SK-N-SH (cell line): ENCODE measurements around the gene SMYD3. TPM values are rescaled to one million over a fixed set of nuclear protein-coding genes. Genes with fewer than 3 reads are reported as not detected.

Source experiments
- CTCF ChIA-PET: fragments of 300-600, 350-600 bp; formaldehyde crosslinking; extraction: SDS; loops from one replicate; lab custom pipeline; 2021; lab: Yijun Ruan, JAX
- POLR2A ChIA-PET: fragments of 350-600 bp; sonication (Branson Sonifier 250); formaldehyde crosslinking; extraction: SDS; loops from one replicate; lab custom pipeline; 2020; ENCODE audit warnings: antibody characterized with exemption, inconsistent platforms; lab: Yijun Ruan, JAX
- DNase-seq: peaks from one replicate; pipeline ENCODE4 v3.0.0; 2012
- H2AFZ ChIP-seq: fragments of 200-600 bp; sonication (generic); 2 replicates; pipeline ENCODE4 v1.8.1; 2016; ENCODE audit warnings: antibody characterized with exemption, mild to moderate bottlenecking, low read depth
- H3F3A ChIP-seq: fragments of 200-600 bp; sonication (generic); replicated peaks from 2 replicates; pipeline ENCODE3; 2016; ENCODE audit warnings: antibody characterized with exemption, mild to moderate bottlenecking; ENCODE audit not compliant: insufficient read depth
- H3K27ac ChIP-seq, 2 experiments: fragments of 200-500 bp in 1 of 2; fragments of 200-600 bp in 1 of 2; sonication (Bioruptor generic) in 1 of 2; sonication (generic), shearing (Covaris generic) in 1 of 2; 2 replicates each; pipeline versions ENCODE4 v1.5.1 to v1.6.1; 2014 to 2016; ENCODE audit warnings: low read depth in 2 of 2, inconsistent platforms in 1 of 2, low read length in 1 of 2, mild to moderate bottlenecking in 1 of 2, mixed read lengths in 1 of 2
- H3K27me3 ChIP-seq: fragments of 200-600 bp; sonication (generic), shearing (Covaris generic); 2 replicates; pipeline ENCODE4 v1.6.1; 2016; ENCODE audit warnings: mixed run types; ENCODE audit not compliant: insufficient read depth
- H3K36me3 ChIP-seq, 2 experiments: fragments of 200-500 bp in 1 of 2; fragments of 200-600 bp in 1 of 2; sonication (Bioruptor generic) in 1 of 2; sonication (generic) in 1 of 2; replicated peaks in 1 of 2; 2 replicates each; pipeline versions ENCODE3 to v1.5.1; 2014 to 2016; ENCODE audit warnings: low read length in 1 of 2, mild to moderate bottlenecking in 1 of 2; ENCODE audit not compliant: insufficient read depth in 2 of 2, control insufficient read depth in 1 of 2
- H3K4me1 ChIP-seq, 2 experiments: fragments of 200-500 bp in 1 of 2; fragments of 200-600 bp in 1 of 2; sonication (Bioruptor generic) in 1 of 2; sonication (generic), shearing (Covaris generic) in 1 of 2; 2 replicates each; pipeline versions ENCODE4 v1.5.1 to v1.6.1; 2014 to 2016; ENCODE audit warnings: low read depth in 1 of 2, low read length in 1 of 2, mixed run types in 1 of 2; ENCODE audit not compliant: insufficient read depth in 2 of 2, control insufficient read depth in 1 of 2
- H3K4me2 ChIP-seq: fragments of 200-600 bp; sonication (generic), shearing (Covaris generic); 2 replicates; pipeline ENCODE4 v1.6.1; 2017; ENCODE audit warnings: mixed run types
- H3K4me3 ChIP-seq, 2 experiments: fragments of 200-500 bp in 1 of 2; fragments of 200-600 bp in 1 of 2; sonication (Bioruptor generic) in 1 of 2; sonication (generic), shearing (Covaris generic) in 1 of 2; 2 replicates each; pipeline versions ENCODE4 v1.5.1 to v1.8.1; 2014 to 2016; ENCODE audit warnings: low read depth in 2 of 2, inconsistent platforms in 1 of 2, low read length in 1 of 2, mild to moderate bottlenecking in 1 of 2, mixed read lengths in 1 of 2, moderate library complexity in 1 of 2
- H3K79me2 ChIP-seq: fragments of 200-600 bp; sonication (generic); 2 replicates; pipeline ENCODE4 v1.8.1; 2017; ENCODE audit warnings: mild to moderate bottlenecking; ENCODE audit not compliant: insufficient read depth
- H3K9ac ChIP-seq: fragments of 200-600 bp; sonication (generic); 2 replicates; pipeline ENCODE4 v1.6.1; 2017; ENCODE audit warnings: mixed run types
- H3K9me2 ChIP-seq: fragments of 200-600 bp; sonication (generic); 2 replicates; pipeline ENCODE4 v1.6.1; 2017; ENCODE audit warnings: mixed run types
- H3K9me3 ChIP-seq: fragments of 200-600 bp; sonication (generic); 2 replicates; pipeline ENCODE4 v1.6.1; 2017; ENCODE audit warnings: mixed run types, mild to moderate bottlenecking, moderate library complexity
- H4K20me1 ChIP-seq: fragments of 200-600 bp; sonication (generic); 2 replicates; pipeline ENCODE4 v1.6.1; 2017; ENCODE audit warnings: mild to moderate bottlenecking, mixed run types; ENCODE audit not compliant: insufficient read depth
- CHD2 ChIP-seq: fragments of 150-350 bp; IDR thresholded peaks from 2 replicates; pipeline ENCODE4 v1.6.1; 2018; ENCODE audit warnings: low read length; ENCODE audit not compliant: partially characterized antibody
- ELF1 ChIP-seq: IDR thresholded peaks from 2 replicates; pipeline ENCODE4 v1.4.0; 2012
- EZH2phosphoT487 ChIP-seq: fragments of 200-600 bp; sonication (generic); IDR thresholded peaks from 2 replicates; pipeline ENCODE4 v1.6.1; 2017; ENCODE audit warnings: low read depth, mixed run types, mild to moderate bottlenecking, antibody characterized with exemption, moderate library complexity, borderline replicate concordance
- FOSL2 ChIP-seq: IDR thresholded peaks from 2 replicates; pipeline ENCODE4 v1.4.0; 2012; ENCODE audit warnings: low read depth, mild to moderate bottlenecking, moderate library complexity, borderline replicate concordance
- FOXJ3 ChIP-seq: sonication (generic); formaldehyde crosslinking; IDR thresholded peaks from 2 replicates; pipeline ENCODE4 v1.5.1; 2020; ENCODE audit warnings: mild to moderate bottlenecking, missing genetic modification reagents
- FOXM1 ChIP-seq: IDR thresholded peaks from 2 replicates; pipeline ENCODE4 v1.4.0; 2012; ENCODE audit warnings: low read depth, mild to moderate bottlenecking
- GABPA ChIP-seq: IDR thresholded peaks from 2 replicates; pipeline ENCODE4 v1.4.0; 2012; ENCODE audit warnings: low read depth, mild to moderate bottlenecking
- GATA2 ChIP-seq: sonication (generic); formaldehyde crosslinking; IDR thresholded peaks from 2 replicates; pipeline ENCODE4 v1.5.0; 2020; ENCODE audit warnings: mild to moderate bottlenecking, missing genetic modification reagents
- MAX ChIP-seq: IDR thresholded peaks from 2 replicates; pipeline ENCODE4 v1.4.0; 2012; ENCODE audit warnings: low read depth
- MEF2A ChIP-seq: IDR thresholded peaks from 2 replicates; pipeline ENCODE4 v1.4.0; 2012; ENCODE audit warnings: low read depth, borderline replicate concordance
- MXI1 ChIP-seq: IDR thresholded peaks from 2 replicates; pipeline ENCODE4 v1.6.1; 2012; ENCODE audit warnings: mild to moderate bottlenecking, low read depth, low read length, improper control_type of control experiment
- NFIC ChIP-seq: IDR thresholded peaks from 2 replicates; pipeline ENCODE4 v1.4.0; 2012; ENCODE audit warnings: borderline replicate concordance
- RAD21 ChIP-seq: IDR thresholded peaks from 2 replicates; pipeline ENCODE4 v1.6.1; 2012; ENCODE audit warnings: mild to moderate bottlenecking, low read length
- RCOR1 ChIP-seq: fragments of 150-350 bp; IDR thresholded peaks from 2 replicates; pipeline ENCODE4 v1.6.1; 2017; ENCODE audit warnings: antibody characterized with exemption, low read length
- TAF1 ChIP-seq: IDR thresholded peaks from 2 replicates; pipeline ENCODE4 v1.6.1; 2012; ENCODE audit warnings: low read depth, mild to moderate bottlenecking, low read length, moderate library complexity, borderline replicate concordance
- USF2 ChIP-seq: fragments of 150-350 bp; IDR thresholded peaks from 2 replicates; pipeline ENCODE4 v1.6.1; 2017; ENCODE audit warnings: antibody characterized with exemption, low read length, low read depth, borderline replicate concordance
- ZBTB33 ChIP-seq: IDR thresholded peaks from 2 replicates; pipeline ENCODE4 v1.4.0; 2012; ENCODE audit warnings: low read depth, borderline replicate concordance
- WGBS: methylation state at CpG from one replicate; pipeline ENCODE4 v1.1.6; 2017; ENCODE audit warnings: low lambda C conversion rate; 5-methylcytosine and 5-hydroxymethylcytosine counted together
- polyA plus RNA-seq, 3 experiments: library from polyadenylated mRNA; depleted of rRNA; stranded (reverse); fragments of >200 nt; gene quantifications; 2 replicates each; pipeline ENCODE4 v1.2.3, GENCODE V29; 2012
- TF ChIP-seq, protein P1 (sequence below): IDR thresholded peaks from 2 replicates; pipeline ENCODE4 v1.4.0; 2012; ENCODE audit warnings: low read depth, borderline replicate concordance
- TF ChIP-seq, protein P2 (sequence below): fragments of 200-600 bp; sonication (generic); IDR thresholded peaks from 2 replicates; pipeline ENCODE4 v1.6.1; 2017; ENCODE audit warnings: antibody characterized with exemption, mild to moderate bottlenecking, moderate library complexity
- TF ChIP-seq, protein P3 (sequence below): fragments of 150-350 bp; IDR thresholded peaks from 2 replicates; pipeline ENCODE4 v1.6.1; 2016; ENCODE audit warnings: mild to moderate bottlenecking, low read depth, low read length

Gene SMYD3
- polyA plus RNA-seq, 1 of the 3 experiments (the other 2 are of a cell fraction) = 31.4 TPM

DNA sequence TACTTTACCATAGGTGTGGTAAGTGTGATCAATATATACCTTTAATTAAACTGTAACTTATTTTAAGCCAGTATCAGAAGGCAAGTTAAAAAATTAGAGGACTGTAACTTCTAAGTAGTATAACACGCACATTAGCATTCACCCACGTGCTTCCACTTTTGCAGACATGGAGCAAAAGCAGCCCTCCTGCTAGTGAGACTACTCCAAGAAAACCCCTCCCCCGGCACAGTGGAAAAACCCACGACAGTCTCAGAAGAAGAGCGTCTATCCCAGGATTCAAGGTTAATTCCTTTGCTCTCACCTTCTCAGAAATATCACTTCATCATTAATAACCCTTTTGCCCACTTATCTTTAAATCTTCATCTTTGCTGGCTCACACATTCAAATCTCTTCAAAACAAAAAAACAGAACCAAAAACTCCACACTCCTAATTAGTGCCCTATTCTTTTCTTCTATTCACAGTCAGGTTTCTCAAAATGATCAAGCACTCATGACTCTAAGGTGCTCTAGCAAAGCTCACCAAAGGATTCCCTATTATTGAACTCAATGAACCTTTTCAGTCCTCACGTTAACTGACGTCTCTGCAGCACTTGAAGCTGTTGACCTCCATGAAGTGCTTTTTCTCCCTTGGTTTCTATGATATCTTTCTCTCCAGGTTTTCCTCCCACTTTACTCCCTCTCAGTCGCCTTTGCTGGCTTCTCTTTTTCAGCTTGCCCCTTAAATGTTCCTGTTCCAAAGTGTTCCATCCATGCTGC lies 213.5 kb downstream of the SMYD3 start:
- Histone ChIP-seq H3K4me2 (no peak overlapping the region), H3K9ac (no peak overlapping the region), H3F3A (peaks cover 9% of the 10 kb centered on the region), H3K27ac (no peak overlapping the region), H4K20me1 (no peaks in the 10 kb centered on the region), H3K4me3 (no peak overlapping the region), H2AFZ (no peak overlapping the region), H3K9me2 (no peaks in the 10 kb centered on the region), H3K27me3 (no peaks in the 10 kb centered on the region), H3K4me1 (peaks cover 3 to 27% of the 10 kb centered on the region in 2 experiments; a peak in 2 of 4 replicates), H3K9me3 (no peaks in the 10 kb centered on the region)
- no peak for DNase-seq
- WGBS = 92% methylated on average over 8 of the region's 8 CpGs
- CTCF ChIA-PET = interaction anchor here (0.9 to 1.1 kb wide), 3 partner anchors 12 to 16 kb away, joined by 3 to 5 read pairs (median 3); no protein-coding TSS in a partner anchor
- TF ChIP-seq ZBTB33 (no peak), CHD2 (no peak), ELF1 (no peak), RAD21 (no peak), GATA2 (CRISPR knock-in tag) (no peak), USF2 (no peak), GABPA (no peak), FOSL2 (no peak), FOXJ3 (CRISPR knock-in tag) (no peak), EZH2phosphoT487 (no peak), FOXM1 (no peak), TAF1 (no peak), RCOR1 (no peak), MXI1 (no peak), NFIC (no peak), MAX (no peak), MEF2A (no peak)
- TF ChIP-seq, protein P1, sequence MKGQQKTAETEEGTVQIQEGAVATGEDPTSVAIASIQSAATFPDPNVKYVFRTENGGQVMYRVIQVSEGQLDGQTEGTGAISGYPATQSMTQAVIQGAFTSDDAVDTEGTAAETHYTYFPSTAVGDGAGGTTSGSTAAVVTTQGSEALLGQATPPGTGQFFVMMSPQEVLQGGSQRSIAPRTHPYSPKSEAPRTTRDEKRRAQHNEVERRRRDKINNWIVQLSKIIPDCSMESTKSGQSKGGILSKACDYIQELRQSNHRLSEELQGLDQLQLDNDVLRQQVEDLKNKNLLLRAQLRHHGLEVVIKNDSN = no peak
- TF ChIP-seq, protein P2, sequence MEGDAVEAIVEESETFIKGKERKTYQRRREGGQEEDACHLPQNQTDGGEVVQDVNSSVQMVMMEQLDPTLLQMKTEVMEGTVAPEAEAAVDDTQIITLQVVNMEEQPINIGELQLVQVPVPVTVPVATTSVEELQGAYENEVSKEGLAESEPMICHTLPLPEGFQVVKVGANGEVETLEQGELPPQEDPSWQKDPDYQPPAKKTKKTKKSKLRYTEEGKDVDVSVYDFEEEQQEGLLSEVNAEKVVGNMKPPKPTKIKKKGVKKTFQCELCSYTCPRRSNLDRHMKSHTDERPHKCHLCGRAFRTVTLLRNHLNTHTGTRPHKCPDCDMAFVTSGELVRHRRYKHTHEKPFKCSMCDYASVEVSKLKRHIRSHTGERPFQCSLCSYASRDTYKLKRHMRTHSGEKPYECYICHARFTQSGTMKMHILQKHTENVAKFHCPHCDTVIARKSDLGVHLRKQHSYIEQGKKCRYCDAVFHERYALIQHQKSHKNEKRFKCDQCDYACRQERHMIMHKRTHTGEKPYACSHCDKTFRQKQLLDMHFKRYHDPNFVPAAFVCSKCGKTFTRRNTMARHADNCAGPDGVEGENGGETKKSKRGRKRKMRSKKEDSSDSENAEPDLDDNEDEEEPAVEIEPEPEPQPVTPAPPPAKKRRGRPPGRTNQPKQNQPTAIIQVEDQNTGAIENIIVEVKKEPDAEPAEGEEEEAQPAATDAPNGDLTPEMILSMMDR = no peak
- TF ChIP-seq, protein P3, sequence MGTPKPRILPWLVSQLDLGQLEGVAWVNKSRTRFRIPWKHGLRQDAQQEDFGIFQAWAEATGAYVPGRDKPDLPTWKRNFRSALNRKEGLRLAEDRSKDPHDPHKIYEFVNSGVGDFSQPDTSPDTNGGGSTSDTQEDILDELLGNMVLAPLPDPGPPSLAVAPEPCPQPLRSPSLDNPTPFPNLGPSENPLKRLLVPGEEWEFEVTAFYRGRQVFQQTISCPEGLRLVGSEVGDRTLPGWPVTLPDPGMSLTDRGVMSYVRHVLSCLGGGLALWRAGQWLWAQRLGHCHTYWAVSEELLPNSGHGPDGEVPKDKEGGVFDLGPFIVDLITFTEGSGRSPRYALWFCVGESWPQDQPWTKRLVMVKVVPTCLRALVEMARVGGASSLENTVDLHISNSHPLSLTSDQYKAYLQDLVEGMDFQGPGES = no peak
- TF ChIP-seq, all 33 proteins: peak for 0
- H3K79me2 ChIP-seq = no peaks in the 10 kb centered on the region
- no peaks in the 10 kb centered on the region for H3K36me3 ChIP-seq
- POLR2A ChIA-PET = no interaction called here
